HG03469 (cell line): Measurements from ENCODE around the gene HAX1.
"Not testable (repeated sequence)": the region's sequence is repeated elsewhere in the genome, so short reads cannot be mapped to it uniquely, and the experiment has no call there.

Experiments used
- ATAC-seq: cut with Tn5 transposase; IDR thresholded peaks from one replicate; pipeline ENCODE4 v1.9.1; 2021; ENCODE audit warnings: mild to moderate bottlenecking, moderate library complexity, moderate number of reproducible peaks; ENCODE audit not compliant: unreplicated experiment

Gene HAX1

DNA sequence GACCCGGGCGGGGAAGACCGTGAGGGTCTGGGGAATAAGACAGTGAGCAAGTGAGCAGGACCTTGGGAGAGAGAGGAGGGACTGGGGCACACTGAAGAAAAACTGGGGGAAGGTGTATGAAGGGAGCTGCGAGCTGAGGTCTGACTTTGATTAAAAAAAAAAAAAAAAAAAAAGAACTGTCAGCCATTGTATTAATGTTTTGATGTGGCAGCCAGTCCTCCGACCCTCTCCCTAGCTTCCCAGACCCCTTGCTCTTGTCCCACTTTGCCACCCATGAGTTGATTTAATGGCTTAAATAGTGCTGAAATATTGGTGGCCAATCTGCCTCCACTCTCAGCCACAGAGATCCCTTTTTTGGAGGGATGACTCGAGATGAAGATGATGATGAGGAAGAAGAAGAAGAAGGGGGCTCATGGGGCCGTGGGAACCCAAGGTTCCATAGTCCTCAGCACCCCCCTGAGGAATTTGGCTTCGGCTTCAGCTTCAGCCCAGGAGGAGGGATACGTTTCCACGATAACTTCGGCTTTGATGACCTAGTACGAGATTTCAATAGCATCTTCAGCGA, 652 bp downstream of the HAX1 start:
- no peak for ATAC-seq

DNA sequence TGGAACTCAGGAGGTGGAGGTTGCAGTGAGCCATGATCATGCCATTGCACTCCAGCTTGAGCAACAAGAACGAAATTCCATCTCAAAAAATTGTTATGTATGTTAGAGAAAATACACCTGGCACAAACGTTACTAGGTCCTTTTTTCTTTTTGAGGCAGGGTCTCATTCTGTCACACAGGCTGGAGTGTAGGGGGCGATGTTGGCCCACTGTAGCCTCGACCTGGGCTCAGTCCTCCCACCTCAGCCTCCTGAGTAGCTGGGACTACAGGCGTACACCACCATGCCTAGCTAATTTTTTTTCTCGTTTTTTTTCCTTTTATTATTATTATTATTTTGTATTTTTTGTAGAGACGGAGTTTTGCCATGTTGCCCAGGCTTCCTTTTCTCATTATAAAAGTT, 4.4 kb downstream of the HAX1 start:
- ATAC-seq: no peak

DNA sequence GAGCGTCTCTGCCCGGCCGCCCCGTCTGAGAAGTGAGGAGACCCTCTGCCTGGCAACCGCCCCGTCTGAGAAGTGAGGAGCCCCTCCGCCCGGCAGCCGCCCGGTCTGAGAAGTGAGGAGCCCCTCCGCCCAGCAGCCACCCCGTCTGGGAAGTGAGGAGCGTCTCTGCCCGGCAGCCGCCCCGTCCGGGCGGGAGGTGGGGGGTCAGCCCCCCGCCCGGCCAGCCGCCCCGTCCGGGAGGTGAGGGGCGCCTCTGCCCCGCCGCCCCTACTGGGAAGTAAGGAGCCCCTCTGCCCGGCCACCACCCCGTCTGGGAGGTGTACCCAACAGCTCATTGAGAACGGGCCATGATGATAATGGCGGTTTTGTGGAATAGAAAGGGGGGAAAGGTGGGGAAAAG, 15.2 kb downstream of the HAX1 start:
- ATAC-seq: not testable (repeated sequence)

DNA sequence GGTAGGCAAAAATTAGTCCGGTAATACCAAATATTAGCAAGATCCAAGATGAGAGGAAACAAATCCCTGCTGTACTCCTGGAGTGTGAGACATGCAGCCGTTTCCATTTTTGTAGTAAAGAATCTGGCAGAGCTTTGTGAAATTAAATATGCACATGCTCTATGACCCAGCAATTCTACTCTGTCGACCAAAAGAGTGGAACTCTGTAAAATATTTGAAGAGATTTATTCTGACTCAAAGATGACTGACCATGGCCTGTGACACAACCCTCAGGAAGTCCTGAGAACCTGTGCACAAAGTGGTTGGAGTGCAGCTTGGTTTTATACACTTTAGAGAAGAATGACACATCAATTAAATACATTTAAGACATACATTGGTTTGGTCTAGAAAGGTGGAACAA, 16.2 kb downstream of the HAX1 start:
- no peak for ATAC-seq

DNA sequence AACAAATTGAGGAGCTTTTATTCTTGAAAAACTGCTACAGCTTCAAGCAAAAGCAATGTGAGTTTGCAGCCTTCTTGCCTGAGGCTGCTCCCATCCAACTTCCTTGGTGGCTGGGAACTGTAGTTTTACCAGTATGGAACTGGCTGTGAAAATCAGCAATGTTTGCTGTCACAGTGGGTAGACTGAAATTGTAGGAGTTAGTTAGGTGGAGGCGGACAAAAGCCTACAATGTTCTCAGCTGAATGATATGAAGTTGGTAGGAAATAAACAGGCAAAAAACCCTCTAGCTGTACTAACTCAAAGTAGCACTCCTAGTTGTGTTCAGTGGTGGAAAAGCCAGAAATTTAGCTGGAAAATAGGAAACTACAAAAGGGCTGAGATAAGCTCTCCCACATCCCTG, 18.5 kb downstream of the HAX1 start:
- ATAC-seq: no peak

DNA sequence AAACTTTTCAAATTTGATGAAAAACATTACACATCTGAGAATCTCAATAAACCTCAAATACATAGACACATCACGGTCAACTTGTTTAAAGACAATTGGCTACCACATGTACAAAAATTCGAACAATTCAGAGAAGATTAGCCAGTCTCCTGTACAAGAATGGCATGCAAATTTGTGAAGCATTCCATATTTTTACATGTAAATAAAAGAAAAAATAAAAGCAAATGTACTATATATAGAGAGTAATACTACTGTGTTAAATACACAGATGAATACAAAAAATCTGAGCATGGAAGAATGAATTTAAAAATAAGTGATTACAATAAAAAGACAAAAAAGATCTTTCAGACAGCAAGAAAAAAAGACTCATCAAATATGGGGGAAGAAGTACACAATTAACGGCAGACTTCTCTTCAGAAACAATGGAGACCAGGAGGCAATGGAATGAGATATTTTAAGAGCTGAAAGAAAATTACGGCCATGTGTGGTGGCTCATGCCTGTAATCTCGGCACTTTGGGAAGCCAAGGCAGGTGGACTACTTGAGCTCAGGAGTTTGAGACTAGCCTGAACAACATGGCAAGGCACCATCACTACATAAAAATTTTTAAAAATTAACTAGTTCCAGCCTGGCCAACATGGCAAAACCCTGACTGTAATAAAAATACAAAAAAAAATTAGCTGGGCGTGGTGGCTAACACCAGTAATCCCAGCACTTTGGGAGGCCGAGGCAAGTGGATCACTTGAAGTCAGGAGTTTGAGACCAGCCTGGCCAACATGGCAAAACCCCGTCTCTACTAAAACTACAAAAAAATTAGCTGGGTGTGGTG, 23.2 kb downstream of the HAX1 start:
- ATAC-seq: no peak

DNA sequence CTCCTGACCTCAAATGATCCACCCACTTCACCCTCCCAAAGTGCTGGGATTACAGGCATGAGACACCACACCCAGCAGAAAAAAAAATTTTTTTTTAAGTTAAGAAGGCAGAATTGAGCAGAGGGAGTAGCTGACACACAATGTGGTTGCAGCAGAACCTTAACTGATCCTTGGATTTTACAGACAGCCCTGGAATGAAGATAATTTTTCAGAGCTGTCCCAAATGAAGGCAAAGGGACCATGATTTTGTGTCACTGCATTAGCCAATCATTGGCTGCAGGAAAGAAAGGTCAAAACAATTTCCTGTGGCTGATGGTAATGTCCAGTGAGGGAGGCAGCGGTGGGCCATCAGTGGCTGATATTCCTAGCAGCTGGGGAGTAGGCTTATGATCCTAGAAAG, 29.2 kb downstream of the HAX1 start:
- no peak for ATAC-seq

DNA sequence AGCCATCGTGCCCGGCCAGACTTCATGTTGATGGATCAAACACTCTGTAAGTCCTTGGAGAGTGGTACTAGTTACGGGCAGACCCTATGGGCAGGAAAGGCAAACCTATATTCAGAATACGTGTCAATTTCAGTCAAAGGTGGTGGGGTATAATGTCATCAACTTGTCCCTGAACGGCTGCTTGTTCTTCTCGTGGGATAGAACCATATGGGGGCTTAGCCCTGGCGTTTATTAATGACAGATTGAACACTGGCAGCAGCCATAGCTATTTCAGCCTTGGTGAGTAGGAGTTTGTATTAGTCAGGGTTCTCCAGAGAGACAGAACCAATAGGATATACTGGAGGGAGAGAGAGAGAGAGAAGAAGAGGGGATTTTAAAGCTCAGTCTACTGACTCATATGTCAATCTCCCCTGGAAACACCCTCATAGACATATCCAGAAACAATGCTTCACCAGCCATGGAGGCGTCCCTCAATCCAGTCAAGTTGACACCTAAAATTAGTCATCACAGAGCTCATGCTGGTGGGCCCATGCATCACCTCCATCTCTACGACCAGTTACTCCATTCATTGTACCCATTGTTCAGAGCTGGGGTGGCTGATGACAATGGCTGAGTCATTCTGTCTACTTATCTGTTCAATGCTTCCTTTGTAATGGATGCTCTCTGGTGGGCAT, 32.4 kb downstream of the HAX1 start:
- no peak for ATAC-seq

DNA sequence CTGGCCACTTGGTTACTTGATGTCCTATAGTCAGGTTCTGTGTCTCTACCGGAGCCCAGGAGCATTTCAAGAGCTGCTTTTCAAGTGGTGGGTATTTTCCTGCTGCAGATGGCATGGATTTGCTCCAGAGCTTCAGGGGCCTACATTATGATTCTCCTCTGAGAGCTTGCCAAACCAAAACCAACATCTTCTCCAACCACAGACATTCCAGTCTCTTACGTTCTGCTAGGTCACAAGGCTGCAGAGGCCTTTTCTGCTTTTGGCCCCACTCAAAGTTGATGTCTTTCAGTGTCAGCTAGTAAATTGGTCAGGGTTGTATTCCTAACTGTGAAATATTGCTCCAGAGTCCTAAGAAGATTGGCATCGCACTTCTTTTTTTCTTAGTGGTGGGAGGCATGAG, 33.7 kb downstream of the HAX1 start:
- no peak for ATAC-seq

DNA sequence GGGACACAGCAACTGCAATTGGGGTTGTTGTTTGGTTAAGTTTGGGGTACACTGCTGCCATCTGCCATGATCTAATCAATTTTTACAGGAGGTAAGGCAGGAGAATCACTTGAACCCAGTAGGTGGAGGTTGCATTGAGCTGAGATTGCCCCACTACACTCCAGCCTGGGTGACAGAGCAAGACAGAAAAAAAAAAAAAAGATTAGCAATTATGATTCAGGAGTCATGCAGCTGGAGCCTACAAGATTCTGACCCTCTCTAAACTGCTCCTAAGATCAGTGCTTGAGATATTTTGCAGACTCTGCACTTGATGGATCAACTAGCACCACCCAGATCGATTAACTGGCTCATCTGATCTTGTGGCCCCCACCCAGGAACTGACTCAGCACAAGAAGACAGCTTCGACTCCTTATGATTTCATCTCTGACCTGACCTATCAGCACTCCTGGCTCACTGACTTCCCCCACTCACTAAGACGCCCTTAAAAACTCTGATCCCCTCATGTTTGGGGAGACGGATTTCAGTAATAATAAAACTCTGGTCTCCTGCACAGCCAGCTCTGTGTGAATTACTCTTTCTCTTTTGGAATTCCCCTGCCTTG, 35.3 kb downstream of the HAX1 start:
- ATAC-seq: not testable (repeated sequence)

DNA sequence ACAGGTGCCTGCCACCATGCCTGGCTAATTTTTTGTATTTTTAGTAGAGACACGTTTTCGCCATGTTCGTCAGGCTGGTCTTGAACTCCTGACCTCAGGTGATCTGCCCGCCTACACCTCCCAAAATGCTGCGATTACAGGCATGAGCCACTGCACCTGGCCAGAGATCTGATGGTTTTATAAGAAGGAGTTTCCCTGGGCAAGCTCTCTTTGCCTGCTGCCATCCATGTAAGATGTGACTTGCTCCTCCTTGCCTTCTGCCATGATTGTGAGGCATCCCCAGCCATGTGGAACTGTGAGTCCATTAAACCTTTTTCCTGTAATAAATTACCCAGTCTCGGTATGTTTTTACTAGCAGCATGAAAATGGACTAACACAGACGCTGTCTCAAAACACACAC, 36.7 kb downstream of the HAX1 start:
- ATAC-seq: not testable (repeated sequence)

DNA sequence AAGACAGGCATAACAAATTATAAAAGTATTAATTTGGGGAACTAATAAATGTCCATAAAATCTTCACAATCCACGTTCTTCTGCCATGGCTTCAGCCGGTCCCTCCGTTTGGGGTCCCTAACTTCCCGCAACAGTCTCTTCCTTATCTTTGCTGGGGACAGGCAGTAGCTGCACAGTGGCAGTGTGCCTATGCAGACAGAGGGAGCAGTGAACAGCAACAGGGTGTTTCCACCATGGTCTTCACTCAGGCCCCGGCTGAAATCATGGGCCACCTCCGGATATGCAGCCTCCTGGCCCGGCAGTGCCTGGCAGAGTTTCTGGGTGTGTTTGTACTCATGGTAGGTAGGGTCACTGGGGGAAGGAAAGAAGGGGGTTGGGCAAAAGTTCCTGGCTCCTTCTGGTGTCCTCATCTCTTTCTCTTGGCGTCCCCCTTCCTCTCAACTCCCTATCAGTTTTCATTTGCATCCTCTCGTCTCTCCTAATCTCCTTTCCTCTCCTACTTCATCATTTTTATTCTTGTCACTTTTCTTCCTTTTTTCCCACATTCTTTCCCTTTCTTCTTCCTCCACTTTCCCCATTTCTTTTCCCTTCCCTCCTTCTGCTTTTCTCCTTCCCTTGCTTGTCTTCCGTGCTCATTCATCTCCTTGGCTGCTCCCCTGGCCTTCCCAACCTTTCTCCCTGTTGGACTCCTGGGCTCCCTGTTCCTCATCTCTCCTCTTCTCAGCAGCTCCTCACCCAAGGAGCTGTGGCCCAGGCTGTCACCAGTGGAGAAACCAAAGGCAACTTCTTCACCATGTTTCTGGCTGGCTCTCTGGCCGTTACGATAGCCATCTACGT, 40.0 kb downstream of the HAX1 start:
- not testable (repeated sequence) for ATAC-seq

DNA sequence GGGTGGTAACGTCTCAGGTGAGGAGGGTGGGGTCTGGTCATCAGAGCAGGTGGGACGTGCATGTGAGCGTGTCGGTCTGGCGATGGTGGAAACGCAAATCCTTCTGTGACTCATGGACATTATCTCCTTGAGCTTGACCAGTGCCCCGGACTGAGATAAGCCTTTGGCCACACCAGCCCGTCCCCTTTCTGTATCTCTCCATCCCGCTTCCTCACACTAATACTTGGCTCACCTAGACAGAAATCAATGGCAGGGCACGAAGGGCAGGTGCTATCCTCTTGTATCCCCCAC, 40.6 kb downstream of the HAX1 start:
- ATAC-seq: no peak

DNA sequence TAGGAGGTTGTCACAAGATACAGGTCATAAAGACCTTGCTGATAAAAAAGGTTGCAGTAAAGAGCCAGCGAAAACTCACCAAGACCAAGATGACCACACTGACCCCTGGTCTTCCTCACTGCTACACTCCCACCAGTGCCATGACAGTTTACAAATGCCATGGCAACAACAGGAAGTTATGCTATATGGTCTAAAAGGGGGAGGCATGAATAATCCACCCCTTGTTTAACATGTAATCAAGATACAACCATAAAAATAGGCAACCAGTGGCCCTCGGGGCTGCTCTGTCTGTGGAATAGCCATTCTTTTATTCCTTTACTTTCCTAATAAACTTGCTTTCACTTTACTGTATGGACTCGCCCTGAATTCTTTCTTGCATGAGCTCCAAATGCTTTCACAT, 41.8 kb downstream of the HAX1 start:
- not testable (repeated sequence) for ATAC-seq

DNA sequence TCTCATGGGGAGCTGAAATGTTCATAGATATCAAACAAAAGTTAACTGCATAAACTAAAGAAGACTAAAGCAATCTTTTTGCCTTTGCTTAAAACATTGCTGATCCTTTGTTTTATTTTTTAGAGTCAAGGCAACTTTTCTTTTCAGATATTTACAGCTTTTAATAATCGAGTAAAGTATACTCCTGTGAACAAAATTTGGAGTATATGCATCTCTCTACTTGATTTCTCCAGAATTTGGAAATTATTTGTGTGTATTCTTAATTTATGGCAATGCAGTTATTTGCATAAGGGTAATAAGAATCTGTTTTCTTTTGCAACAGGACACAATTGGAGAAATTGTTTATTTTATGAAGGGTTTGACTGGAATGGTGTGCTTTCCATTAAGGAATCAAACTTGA, 44.3 kb downstream of the HAX1 start:
- no peak for ATAC-seq

DNA sequence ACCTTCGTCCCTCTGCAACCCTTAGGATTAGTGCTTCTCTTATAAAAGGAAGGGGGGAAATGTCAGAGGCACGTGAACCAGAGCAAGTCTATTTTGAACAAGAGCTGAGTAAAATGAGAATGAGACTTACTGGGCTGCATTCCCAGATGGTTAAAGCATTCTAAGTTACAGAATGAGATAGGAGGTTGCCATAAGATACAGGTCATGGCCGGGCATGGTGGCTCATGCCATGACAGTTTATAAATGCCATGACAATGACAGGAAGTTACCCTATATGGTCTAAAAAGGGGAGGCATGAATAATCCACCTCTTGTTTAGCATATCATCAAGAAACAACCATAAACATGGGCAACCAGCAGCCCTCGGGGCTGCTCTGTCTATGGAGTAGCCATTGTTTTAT, 46.0 kb downstream of the HAX1 start:
- ATAC-seq: no peak

DNA sequence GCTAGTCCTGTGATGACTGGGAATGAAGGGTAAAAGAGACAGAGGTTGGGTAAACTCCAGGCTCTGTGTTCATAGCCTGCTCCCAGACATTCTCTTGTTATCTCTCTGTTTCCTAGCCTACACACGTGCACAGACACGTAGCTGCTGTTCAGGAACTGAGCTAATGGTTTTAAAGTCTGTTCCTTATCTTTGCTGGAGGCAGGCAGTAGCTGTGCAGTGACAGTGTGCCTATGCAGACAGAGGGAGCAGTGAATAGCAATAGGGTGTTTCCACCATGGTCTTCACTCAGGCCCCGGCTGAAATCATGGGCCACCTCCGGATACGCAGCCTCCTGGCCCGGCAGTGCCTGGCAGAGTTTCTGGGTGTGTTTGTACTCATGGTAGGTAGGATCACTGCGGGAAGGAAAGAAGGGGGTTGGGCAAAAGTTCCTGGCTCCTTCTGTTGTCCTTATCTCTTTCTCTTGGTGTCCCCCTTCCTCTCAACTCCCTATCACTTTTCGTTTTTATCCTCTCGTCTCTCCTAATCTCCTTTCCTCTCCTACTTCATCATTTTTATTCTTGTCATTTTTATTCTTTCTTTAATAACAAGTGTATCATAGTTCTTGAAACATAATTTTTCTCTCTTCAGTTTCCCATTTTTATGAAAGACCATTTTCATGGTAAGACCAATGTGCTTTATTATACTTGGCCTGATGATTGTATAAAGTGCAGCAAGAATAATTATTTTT, 48.6 kb downstream of the HAX1 start, which contains the start of gene AQP10:
Gene AQP10, plus strand, starts transcription at position 212 of the 727 bp plus-strand sequence. Its CDS starts 63 bp downstream, at position 275.
- ATAC-seq: no peak

DNA sequence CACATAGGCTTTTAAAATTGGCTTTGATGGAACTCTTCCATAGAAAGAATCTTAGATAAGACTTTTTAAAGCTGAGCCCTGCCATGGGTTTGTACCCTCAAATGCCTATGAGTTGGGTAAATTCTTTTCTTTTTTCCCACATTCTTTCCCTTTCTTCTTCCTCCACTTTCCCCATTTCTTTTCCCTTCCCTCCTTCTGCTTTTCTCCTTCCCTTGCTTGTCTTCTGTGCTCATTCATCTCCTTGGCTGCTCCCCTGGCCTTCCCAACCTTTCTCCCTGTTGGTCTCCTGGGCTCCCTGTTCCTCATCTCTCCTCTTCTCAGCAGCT, 49.1 kb downstream of the HAX1 start:
- ATAC-seq: not testable (repeated sequence)

DNA sequence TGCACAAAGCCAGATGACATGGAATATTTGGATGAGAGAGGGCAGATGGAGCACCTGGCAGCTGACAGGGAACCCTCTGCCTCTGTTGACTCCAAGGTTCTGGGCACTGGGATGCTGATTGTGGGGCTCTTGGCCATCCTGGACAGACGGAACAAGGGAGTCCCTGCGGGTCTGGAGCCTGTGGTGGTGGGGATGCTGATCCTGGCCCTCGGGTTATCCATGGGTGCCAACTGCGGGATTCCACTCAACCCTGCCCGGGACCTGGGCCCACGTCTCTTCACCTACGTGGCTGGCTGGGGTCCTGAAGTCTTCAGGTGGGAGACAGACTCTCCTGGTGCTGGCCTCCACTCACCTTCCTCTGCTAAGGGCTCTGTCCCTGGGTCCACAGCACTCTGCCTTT, 51.1 kb downstream of the HAX1 start:
- no peak for ATAC-seq

DNA sequence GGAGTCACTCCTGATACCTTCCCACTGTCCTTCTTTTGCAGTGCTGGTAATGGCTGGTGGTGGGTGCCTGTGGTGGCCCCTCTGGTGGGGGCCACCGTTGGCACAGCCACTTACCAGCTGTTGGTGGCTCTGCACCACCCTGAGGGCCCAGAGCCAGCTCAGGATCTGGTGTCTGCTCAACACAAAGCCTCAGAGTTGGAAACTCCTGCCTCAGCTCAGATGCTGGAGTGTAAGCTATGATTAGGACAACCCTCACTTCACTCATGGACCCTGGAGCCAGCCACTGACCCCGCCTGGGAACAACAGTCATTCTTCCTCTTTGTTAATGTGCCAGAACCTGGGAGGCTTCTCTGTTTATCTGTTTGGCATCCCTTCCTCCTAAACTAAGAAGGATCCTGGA, 51.8 kb downstream of the HAX1 start:
- ATAC-seq: no peak
